HEK293 (cell line): ENCODE data around the gene KIF26B.

Source experiments
- GFI1B ChIP-seq: fragments of 450-650 bp; formaldehyde crosslinking; IDR thresholded peaks from 2 replicates; pipeline ENCODE4 v1.5.1; 2016; ENCODE audit warnings: missing biosample characterization, missing genetic modification characterization
- KLF8 ChIP-seq: fragments of 450-650 bp; formaldehyde crosslinking; IDR thresholded peaks from 2 replicates; pipeline ENCODE4 v1.5.1; 2016; ENCODE audit warnings: missing biosample characterization, missing genetic modification characterization
- PATZ1 ChIP-seq: fragments of 450-650 bp; formaldehyde crosslinking; IDR thresholded peaks from 2 replicates; pipeline ENCODE4 v1.5.1; 2016; ENCODE audit warnings: missing biosample characterization, missing genetic modification characterization
- PRDM6 ChIP-seq: fragments of 450-650 bp; formaldehyde crosslinking; IDR thresholded peaks from 2 replicates; pipeline ENCODE4 v1.5.1; 2017; ENCODE audit warnings: missing biosample characterization, missing genetic modification characterization
- REST ChIP-seq: fragments of 450-650 bp; formaldehyde crosslinking; IDR thresholded peaks from 2 replicates; pipeline ENCODE4 v1.5.1; 2016; ENCODE audit warnings: missing biosample characterization, missing genetic modification characterization
- YY1 ChIP-seq: fragments of 450-650 bp; formaldehyde crosslinking; IDR thresholded peaks from 2 replicates; pipeline ENCODE4 v1.5.1; 2018; ENCODE audit warnings: missing biosample characterization, missing genetic modification characterization
- ZNF133 ChIP-seq: fragments of 450-650 bp; formaldehyde crosslinking; IDR thresholded peaks from 2 replicates; pipeline ENCODE4 v1.5.1; 2016; ENCODE audit warnings: missing biosample characterization, missing genetic modification characterization
- ZNF138 ChIP-seq: fragments of 450-650 bp; formaldehyde crosslinking; IDR thresholded peaks from 2 replicates; pipeline ENCODE4 v1.5.1; 2016; ENCODE audit warnings: missing biosample characterization, missing genetic modification characterization, borderline replicate concordance
- ZNF274 ChIP-seq, 2 experiments: fragments of 200-500 bp in 1 of 2; fragments of 450-650 bp in 1 of 2; sonication (Bioruptor generic) in 1 of 2; formaldehyde crosslinking in 1 of 2; IDR thresholded peaks; 2 replicates each; pipeline versions ENCODE4 v1.5.1 to v1.6.1; 2014 to 2016; ENCODE audit warnings: borderline replicate concordance in 1 of 2, inconsistent platforms in 1 of 2, low read length in 1 of 2, missing biosample characterization in 1 of 2, missing genetic modification characterization in 1 of 2
- ZNF558 ChIP-seq: fragments of 450-650 bp; formaldehyde crosslinking; IDR thresholded peaks from 2 replicates; pipeline ENCODE4 v1.5.1; 2016; ENCODE audit warnings: missing biosample characterization, missing genetic modification characterization
- ZNF843 ChIP-seq: fragments of 450-650 bp; formaldehyde crosslinking; IDR thresholded peaks from 2 replicates; pipeline ENCODE4 v1.5.1; 2016; ENCODE audit warnings: missing biosample characterization, missing genetic modification characterization
- TF ChIP-seq, protein P1 (sequence below): fragments of 450-650 bp; formaldehyde crosslinking; IDR thresholded peaks from 2 replicates; pipeline ENCODE4 v1.5.1; 2016; ENCODE audit warnings: missing biosample characterization, missing genetic modification characterization
- TF ChIP-seq, protein P2 (sequence below): fragments of 450-650 bp; formaldehyde crosslinking; IDR thresholded peaks from 2 replicates; pipeline ENCODE4 v1.5.1; 2016; ENCODE audit warnings: missing biosample characterization, missing genetic modification characterization

- TF ChIP-seq YY1 (tag by site-specific recombination): no peak
- no peak for TF ChIP-seq ZNF133 (tag by site-specific recombination)
- TF ChIP-seq, protein P1, sequence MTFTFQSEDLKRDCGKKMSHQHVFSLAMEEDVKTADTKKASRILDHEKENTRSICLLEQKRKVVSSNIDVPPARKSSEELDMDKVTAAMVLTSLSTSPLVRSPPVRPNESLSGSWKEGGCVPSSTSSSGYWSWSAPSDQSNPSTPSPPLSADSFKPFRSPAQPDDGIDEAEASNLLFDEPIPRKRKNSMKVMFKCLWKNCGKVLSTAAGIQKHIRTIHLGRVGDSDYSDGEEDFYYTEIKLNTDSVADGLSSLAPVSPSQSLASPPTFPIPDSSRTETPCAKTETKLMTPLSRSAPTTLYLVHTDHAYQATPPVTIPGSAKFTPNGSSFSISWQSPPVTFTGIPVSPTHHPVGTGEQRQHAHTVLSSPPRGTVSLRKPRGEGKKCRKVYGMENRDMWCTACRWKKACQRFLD: no peak
- TF ChIP-seq, protein P2, sequence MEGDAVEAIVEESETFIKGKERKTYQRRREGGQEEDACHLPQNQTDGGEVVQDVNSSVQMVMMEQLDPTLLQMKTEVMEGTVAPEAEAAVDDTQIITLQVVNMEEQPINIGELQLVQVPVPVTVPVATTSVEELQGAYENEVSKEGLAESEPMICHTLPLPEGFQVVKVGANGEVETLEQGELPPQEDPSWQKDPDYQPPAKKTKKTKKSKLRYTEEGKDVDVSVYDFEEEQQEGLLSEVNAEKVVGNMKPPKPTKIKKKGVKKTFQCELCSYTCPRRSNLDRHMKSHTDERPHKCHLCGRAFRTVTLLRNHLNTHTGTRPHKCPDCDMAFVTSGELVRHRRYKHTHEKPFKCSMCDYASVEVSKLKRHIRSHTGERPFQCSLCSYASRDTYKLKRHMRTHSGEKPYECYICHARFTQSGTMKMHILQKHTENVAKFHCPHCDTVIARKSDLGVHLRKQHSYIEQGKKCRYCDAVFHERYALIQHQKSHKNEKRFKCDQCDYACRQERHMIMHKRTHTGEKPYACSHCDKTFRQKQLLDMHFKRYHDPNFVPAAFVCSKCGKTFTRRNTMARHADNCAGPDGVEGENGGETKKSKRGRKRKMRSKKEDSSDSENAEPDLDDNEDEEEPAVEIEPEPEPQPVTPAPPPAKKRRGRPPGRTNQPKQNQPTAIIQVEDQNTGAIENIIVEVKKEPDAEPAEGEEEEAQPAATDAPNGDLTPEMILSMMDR (tag by site-specific recombination): no peak
- TF ChIP-seq KLF8: no peak
- TF ChIP-seq ZNF558 (tag by site-specific recombination): no peak
- no peak for TF ChIP-seq GFI1B (tag by site-specific recombination)
- no peak for TF ChIP-seq ZNF274 (IDR thresholded peaks at IDR 0.05; ENCODE audit: low read length)
- no peak for TF ChIP-seq ZNF274 (tag by site-specific recombination; IDR thresholded peaks at IDR 0.05; ENCODE audit: borderline replicate concordance)
- no peak for TF ChIP-seq PATZ1 (tag by site-specific recombination)
- no peak for TF ChIP-seq REST (tag by site-specific recombination)
- no peak for TF ChIP-seq PRDM6 (tag by site-specific recombination)
- TF ChIP-seq ZNF843: no peak
- no peak for TF ChIP-seq ZNF138
Observed at GRCh38 chr1:245216366-245217115, 61.8 kb downstream of the KIF26B start.
